Neural cell (in vitro differentiated cells): ENCODE data around the gene TMTC1.

ENCODE experiments used
- EP300 ChIP-seq: fragments of 450-650 bp; conservative IDR thresholded peaks from 2 replicates; pipeline ENCODE4 v1.6.1; 2014; ENCODE audit warnings: antibody characterized with exemption, mild to moderate bottlenecking, moderate library complexity; ENCODE audit not compliant: poor library complexity, severe bottlenecking
- EZH2 ChIP-seq: fragments of 200-600, 300-800 bp; shearing (Covaris generic), sonication (generic); IDR thresholded peaks from 2 replicates; pipeline ENCODE4 v1.6.1; 2014; ENCODE audit warnings: antibody characterized with exemption, low read length, borderline replicate concordance, mild to moderate bottlenecking; ENCODE audit not compliant: insufficient read depth, poor library complexity, severe bottlenecking
- POLR2AphosphoS5 ChIP-seq: IDR thresholded peaks from 2 replicates; pipeline ENCODE4 v1.6.1; 2012
- RAD21 ChIP-seq: fragments of 450-650 bp; conservative IDR thresholded peaks from 2 replicates; pipeline ENCODE4 v1.6.1; 2014; ENCODE audit warnings: antibody characterized with exemption, mild to moderate bottlenecking, moderate library complexity
- TAF1 ChIP-seq: IDR thresholded peaks from 2 replicates; pipeline ENCODE4 v1.6.1; 2012; ENCODE audit warnings: low read depth
- TF ChIP-seq, protein P1 (sequence below): fragments of 450-650 bp; IDR thresholded peaks from 2 replicates; pipeline ENCODE4 v1.5.1; 2014; ENCODE audit warnings: antibody characterized with exemption, mild to moderate bottlenecking, moderate library complexity; ENCODE audit not compliant: poor library complexity, severe bottlenecking
- TF ChIP-seq, protein P2 (sequence below): IDR thresholded peaks from 2 replicates; pipeline ENCODE4 v1.6.1; 2012; ENCODE audit warnings: borderline replicate concordance

DNA sequence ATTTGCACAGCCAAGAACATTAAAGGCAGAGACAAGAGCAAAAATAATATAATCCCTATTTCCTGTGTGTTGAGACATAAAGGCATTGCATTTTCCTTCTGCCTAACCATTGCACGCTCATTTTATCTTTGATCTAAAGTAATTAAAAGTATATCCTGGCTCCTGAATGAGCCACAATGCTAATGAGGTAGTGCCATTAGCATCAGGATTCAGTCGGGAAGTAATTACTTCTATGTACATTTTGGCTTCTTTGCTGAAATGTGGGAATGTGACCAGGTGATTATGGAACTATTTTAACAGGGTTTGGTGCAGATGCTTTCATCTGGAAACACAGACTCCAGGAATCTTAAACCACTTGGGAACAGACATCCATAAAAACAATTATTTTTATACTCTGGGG lies 77.4 kb downstream of the TMTC1 start:
- TF ChIP-seq, protein P1, sequence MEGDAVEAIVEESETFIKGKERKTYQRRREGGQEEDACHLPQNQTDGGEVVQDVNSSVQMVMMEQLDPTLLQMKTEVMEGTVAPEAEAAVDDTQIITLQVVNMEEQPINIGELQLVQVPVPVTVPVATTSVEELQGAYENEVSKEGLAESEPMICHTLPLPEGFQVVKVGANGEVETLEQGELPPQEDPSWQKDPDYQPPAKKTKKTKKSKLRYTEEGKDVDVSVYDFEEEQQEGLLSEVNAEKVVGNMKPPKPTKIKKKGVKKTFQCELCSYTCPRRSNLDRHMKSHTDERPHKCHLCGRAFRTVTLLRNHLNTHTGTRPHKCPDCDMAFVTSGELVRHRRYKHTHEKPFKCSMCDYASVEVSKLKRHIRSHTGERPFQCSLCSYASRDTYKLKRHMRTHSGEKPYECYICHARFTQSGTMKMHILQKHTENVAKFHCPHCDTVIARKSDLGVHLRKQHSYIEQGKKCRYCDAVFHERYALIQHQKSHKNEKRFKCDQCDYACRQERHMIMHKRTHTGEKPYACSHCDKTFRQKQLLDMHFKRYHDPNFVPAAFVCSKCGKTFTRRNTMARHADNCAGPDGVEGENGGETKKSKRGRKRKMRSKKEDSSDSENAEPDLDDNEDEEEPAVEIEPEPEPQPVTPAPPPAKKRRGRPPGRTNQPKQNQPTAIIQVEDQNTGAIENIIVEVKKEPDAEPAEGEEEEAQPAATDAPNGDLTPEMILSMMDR: no peak
- TF ChIP-seq POLR2AphosphoS5 (no peak), EZH2 (no peak), TAF1 (no peak), EP300 (no peak), RAD21 (no peak)
- TF ChIP-seq, protein P2, sequence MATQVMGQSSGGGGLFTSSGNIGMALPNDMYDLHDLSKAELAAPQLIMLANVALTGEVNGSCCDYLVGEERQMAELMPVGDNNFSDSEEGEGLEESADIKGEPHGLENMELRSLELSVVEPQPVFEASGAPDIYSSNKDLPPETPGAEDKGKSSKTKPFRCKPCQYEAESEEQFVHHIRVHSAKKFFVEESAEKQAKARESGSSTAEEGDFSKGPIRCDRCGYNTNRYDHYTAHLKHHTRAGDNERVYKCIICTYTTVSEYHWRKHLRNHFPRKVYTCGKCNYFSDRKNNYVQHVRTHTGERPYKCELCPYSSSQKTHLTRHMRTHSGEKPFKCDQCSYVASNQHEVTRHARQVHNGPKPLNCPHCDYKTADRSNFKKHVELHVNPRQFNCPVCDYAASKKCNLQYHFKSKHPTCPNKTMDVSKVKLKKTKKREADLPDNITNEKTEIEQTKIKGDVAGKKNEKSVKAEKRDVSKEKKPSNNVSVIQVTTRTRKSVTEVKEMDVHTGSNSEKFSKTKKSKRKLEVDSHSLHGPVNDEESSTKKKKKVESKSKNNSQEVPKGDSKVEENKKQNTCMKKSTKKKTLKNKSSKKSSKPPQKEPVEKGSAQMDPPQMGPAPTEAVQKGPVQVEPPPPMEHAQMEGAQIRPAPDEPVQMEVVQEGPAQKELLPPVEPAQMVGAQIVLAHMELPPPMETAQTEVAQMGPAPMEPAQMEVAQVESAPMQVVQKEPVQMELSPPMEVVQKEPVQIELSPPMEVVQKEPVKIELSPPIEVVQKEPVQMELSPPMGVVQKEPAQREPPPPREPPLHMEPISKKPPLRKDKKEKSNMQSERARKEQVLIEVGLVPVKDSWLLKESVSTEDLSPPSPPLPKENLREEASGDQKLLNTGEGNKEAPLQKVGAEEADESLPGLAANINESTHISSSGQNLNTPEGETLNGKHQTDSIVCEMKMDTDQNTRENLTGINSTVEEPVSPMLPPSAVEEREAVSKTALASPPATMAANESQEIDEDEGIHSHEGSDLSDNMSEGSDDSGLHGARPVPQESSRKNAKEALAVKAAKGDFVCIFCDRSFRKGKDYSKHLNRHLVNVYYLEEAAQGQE: no peak
